Measurements from ENCODE around the gene STRN3. TPM values are rescaled to one million over a fixed set of nuclear protein-coding genes. Genes with fewer than 3 reads are reported as not detected.
A peak's percentile ranks its signal among the peaks of the same experiment; 100 is the strongest.

STRN3 gene
- total RNA-seq, 1 experiment from 2014 or later, result 52.1 TPM

GRCh38 chr14:30874999-30875787, 151.0 kb downstream of the STRN3 start:
- Histone ChIP-seq H3K4me1 (ENCODE audit: insufficient read depth, low read length) (peaks cover 2% of the 10 kb centered on the region; the same call in 1 of the 2 replicates), H3K79me1 (ENCODE audit: insufficient read depth, low read depth, low read length, poor library complexity, severe bottlenecking) (no peaks in the 10 kb centered on the region), H4K20me1 (ENCODE audit: control insufficient read depth, insufficient read depth, insufficient read length) (no peaks in the 10 kb centered on the region), H4K91ac (ENCODE audit: insufficient read length, low read depth, low read length) (no peak overlapping the region), H2BK12ac (ENCODE audit: insufficient read length, low read depth, low read length) (peak overlapping the region; percentile 12), H3K27me3 (ENCODE audit: insufficient read depth, low read length) (peaks cover 21% of the 10 kb centered on the region; the same call in 1 of the 2 replicates), H2AFZ (ENCODE audit: low read length) (no peak overlapping the region), H3T11ph (ENCODE audit: low read length) (no peak overlapping the region), H2BK120ac (ENCODE audit: low read depth, low read length, poor library complexity, severe bottlenecking) (no peak overlapping the region), H3K9me3 (ENCODE audit: control insufficient read depth, low read depth, low read length) (no peaks in the 10 kb centered on the region), H3K56ac (ENCODE audit: insufficient read length, low read depth, low read length) (no peak overlapping the region), H4K8ac (replicated peaks; ENCODE audit: insufficient read length, low read depth, low read length) (no peak overlapping the region), H2AK5ac (ENCODE audit: insufficient read length, low read length) (no peak overlapping the region), H3K4ac (ENCODE audit: low read depth, low read length) (no peak overlapping the region), H3K18ac (ENCODE audit: insufficient read length, low read depth, low read length) (peak overlapping the region; percentile 71), H4K5ac (ENCODE audit: insufficient read length, low read depth, low read length) (no peak overlapping the region), H3K9ac (ENCODE audit: extremely low read depth, insufficient read length, low read length) (no peak overlapping the region), H3K23me2 (ENCODE audit: insufficient read length, low read depth, low read length, poor library complexity, severe bottlenecking) (peaks cover 17% of the 10 kb centered on the region), H3K14ac (ENCODE audit: insufficient read depth, low read length) (peak overlapping the region; percentile 62), H3K79me2 (ENCODE audit: insufficient read depth, low read length) (no peaks in the 10 kb centered on the region), H3K23ac (ENCODE audit: insufficient read length, low read depth, low read length) (no peak overlapping the region), H2BK15ac (ENCODE audit: low read depth, low read length) (no peak overlapping the region), H2BK5ac (ENCODE audit: insufficient read length, low read length) (no peak overlapping the region), H2BK20ac (ENCODE audit: low read depth, low read length, poor library complexity, severe bottlenecking) (no peak overlapping the region), H3K4me2 (ENCODE audit: insufficient read depth, insufficient read length, low read length) (peak overlapping the region; percentile 40), H3K27ac (ENCODE audit: insufficient read length, low read depth, low read length) (no peak overlapping the region)
- H3K36me3 Mint-ChIP-seq (ENCODE audit: insufficient read depth in 1 of 3, low read depth in 3 of 3), result peaks cover 0 to 2% (median 0%) of the 10 kb centered on the region in 3 experiments; a peak in 3 of 7 replicates
- H3K9me3 Mint-ChIP-seq, result no peaks in the 10 kb centered on the region; a peak in 2 of 5 replicates
- peaks cover 42% of the 10 kb centered on the region for H3K27me3 Mint-ChIP-seq (ENCODE audit: low read depth)
- no CpG with 5 or more reads among the region's 48 CpGs for WGBS (ENCODE audit: extremely low coverage, insufficient read length, low lambda C conversion rate)
- TF ChIP-seq CTCF (conservative IDR thresholded peaks at IDR 0.05), result no peak
- H3K27ac Mint-ChIP-seq, result no peak overlapping the region
- DNase-seq, result peak; percentile 58
- peaks cover 32 to 36% of the 10 kb centered on the region in 2 experiments for H3K4me1 Mint-ChIP-seq
- H3K4me3 Mint-ChIP-seq, result peak overlapping the region; percentile 60 to 75

All from H9 (cell line).